ENCODE data around the gene TSPAN17. TPM values are rescaled to one million over a fixed set of nuclear protein-coding genes. Genes with fewer than 3 reads are reported as not detected.

Gene TSPAN17
- total RNA-seq, 1 donor from 2014 or later: 49.8 TPM

- DNase-seq (ENCODE audit: low spot score): no peak
- no peak overlapping the region for H3K27ac Mint-ChIP-seq (ENCODE audit: unreplicated experiment)
- peaks cover 2% of the 10 kb centered on the region for H3K36me3 Mint-ChIP-seq (ENCODE audit: low read depth)
- peak overlapping the region; percentile 62 for H3K4me3 Mint-ChIP-seq (ENCODE audit: unreplicated experiment)
- H3K27me3 Mint-ChIP-seq (ENCODE audit: low read depth): peaks cover 68% of the 10 kb centered on the region
- TF ChIP-seq CTCF (IDR thresholded peaks at IDR 0.05): no peak
- peaks cover 9% of the 10 kb centered on the region for H3K4me1 Mint-ChIP-seq (ENCODE audit: low read depth)
- H3K9me3 Mint-ChIP-seq (ENCODE audit: low read depth): no peaks in the 10 kb centered on the region
Measured at GRCh38 chr5:176630681-176631222, 16.5 kb upstream of the TSPAN17 start.

DNA sequence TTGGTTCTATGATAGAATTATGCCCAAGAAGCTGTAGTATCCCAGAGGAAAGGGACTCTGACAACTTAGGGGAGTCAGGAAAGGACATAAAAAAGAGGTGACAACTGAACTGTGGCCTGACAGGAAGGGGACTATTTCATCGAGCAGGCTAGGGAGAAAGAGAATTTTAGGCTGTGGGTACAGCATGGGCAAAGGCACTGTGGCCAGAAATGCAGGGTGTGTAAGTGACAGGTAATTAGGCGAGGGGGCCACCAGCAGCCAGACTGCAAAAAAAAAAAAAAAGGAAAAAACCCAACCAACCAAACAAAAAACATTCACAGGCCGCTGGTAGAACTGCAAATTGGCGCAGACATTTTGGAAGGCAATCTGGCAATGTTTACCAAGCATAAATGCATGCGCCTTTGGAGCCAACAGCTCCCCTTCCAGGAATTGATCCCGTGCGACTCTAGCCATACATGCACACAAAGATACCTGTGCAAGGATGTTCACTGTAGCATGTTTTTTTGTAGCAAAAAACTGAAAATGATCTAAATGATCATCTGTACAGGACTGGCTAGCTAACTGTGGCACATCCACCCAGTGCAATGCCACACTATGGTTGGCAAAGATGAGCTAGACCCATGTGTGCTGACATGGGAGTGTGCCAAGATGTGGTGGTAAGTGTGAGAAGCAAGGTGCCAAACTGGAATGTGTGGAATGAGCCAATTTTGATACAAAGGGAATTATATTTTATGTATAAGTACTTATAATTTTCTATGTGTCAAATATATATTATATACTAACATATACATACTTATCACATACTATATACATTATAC lies 15.7 kb upstream of the TSPAN17 start:
- no peak overlapping the region for H3K27ac Mint-ChIP-seq (ENCODE audit: unreplicated experiment)
- H3K4me1 Mint-ChIP-seq (ENCODE audit: low read depth): peaks cover 9% of the 10 kb centered on the region
- no peak for TF ChIP-seq CTCF (IDR thresholded peaks at IDR 0.05)
- H3K36me3 Mint-ChIP-seq (ENCODE audit: low read depth): peaks cover 2% of the 10 kb centered on the region
- H3K9me3 Mint-ChIP-seq (ENCODE audit: low read depth): no peaks in the 10 kb centered on the region
- peaks cover 70% of the 10 kb centered on the region for H3K27me3 Mint-ChIP-seq (ENCODE audit: low read depth)
- DNase-seq (ENCODE audit: low spot score): no peak
- no peak overlapping the region for H3K4me3 Mint-ChIP-seq (ENCODE audit: unreplicated experiment)

- H3K27ac Mint-ChIP-seq (ENCODE audit: unreplicated experiment): no peak overlapping the region
- no peaks in the 10 kb centered on the region for H3K9me3 Mint-ChIP-seq (ENCODE audit: low read depth)
- H3K4me1 Mint-ChIP-seq (ENCODE audit: low read depth): peaks cover 9% of the 10 kb centered on the region
- H3K4me3 Mint-ChIP-seq (ENCODE audit: unreplicated experiment): no peak overlapping the region
- TF ChIP-seq CTCF (IDR thresholded peaks at IDR 0.05): no peak
- DNase-seq (ENCODE audit: low spot score): no peak
- H3K27me3 Mint-ChIP-seq (ENCODE audit: low read depth): peaks cover 66% of the 10 kb centered on the region
- H3K36me3 Mint-ChIP-seq (ENCODE audit: low read depth): peaks cover 2% of the 10 kb centered on the region
Measured at GRCh38 chr5:176632745-176633144, 14.5 kb upstream of the TSPAN17 start.

DNA sequence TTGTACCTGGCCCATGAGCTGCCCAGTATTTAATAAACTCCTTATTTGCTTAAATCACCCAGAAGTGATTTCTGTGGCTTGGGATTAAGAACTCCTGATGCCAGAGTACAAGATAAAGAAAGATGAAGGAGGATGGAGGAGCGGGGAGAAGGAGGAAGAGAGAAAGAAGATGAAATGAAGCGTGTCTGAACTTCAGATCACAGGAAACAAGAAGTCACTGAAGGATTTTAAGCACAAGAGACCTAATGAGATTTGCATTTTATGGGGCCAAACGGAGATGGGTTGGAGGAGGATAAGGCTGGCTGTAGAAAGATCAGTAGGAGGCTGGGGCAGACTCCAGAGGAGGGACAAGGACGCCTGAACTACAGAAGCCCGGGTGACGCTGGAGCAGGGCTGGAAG lies 13.7 kb upstream of the TSPAN17 start:
- H3K36me3 Mint-ChIP-seq (ENCODE audit: low read depth): peaks cover 2% of the 10 kb centered on the region
- TF ChIP-seq CTCF (IDR thresholded peaks at IDR 0.05): no peak
- no peaks in the 10 kb centered on the region for H3K9me3 Mint-ChIP-seq (ENCODE audit: low read depth)
- no peak overlapping the region for H3K27ac Mint-ChIP-seq (ENCODE audit: unreplicated experiment)
- H3K27me3 Mint-ChIP-seq (ENCODE audit: low read depth): peaks cover 64% of the 10 kb centered on the region
- peaks cover 9% of the 10 kb centered on the region for H3K4me1 Mint-ChIP-seq (ENCODE audit: low read depth)
- no peak overlapping the region for H3K4me3 Mint-ChIP-seq (ENCODE audit: unreplicated experiment)
- DNase-seq (ENCODE audit: low spot score): no peak

DNA sequence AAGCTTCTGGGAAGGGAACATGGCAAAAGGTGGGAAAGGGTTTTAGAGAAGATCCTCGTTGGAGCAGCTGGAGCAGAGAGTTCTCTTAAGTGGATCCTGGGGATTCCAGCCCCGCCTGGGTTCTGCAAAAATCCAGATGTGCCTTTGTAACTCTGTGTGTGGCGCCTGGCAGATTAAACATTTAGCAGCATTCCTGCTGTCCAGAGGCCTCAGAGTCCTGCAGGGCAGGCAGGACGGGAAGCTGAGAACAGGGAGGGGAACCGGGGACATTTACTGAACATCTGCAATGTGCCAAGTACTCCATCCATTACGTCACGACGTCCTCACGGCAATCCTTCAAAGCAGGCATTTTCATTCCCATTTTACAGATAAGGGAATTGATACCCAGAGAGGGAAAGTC lies 10.9 kb upstream of the TSPAN17 start:
- H3K9me3 Mint-ChIP-seq (ENCODE audit: low read depth): no peaks in the 10 kb centered on the region
- no peak overlapping the region for H3K4me3 Mint-ChIP-seq (ENCODE audit: unreplicated experiment)
- H3K4me1 Mint-ChIP-seq (ENCODE audit: low read depth): peaks cover 3% of the 10 kb centered on the region
- no peak overlapping the region for H3K27ac Mint-ChIP-seq (ENCODE audit: unreplicated experiment)
- H3K27me3 Mint-ChIP-seq (ENCODE audit: low read depth): peaks cover 43% of the 10 kb centered on the region
- H3K36me3 Mint-ChIP-seq (ENCODE audit: low read depth): no peaks in the 10 kb centered on the region
- no peak for DNase-seq (ENCODE audit: low spot score)
- TF ChIP-seq CTCF (IDR thresholded peaks at IDR 0.05): no peak
